ENCODE measurements around the gene RYR2. TPM values are rescaled to one million over a fixed set of nuclear protein-coding genes. Genes with fewer than 3 reads are reported as not detected.
A peak's percentile ranks its signal among the peaks of the same experiment; 100 is the strongest.

The RYR2 gene
- total and polyA plus RNA-seq, 2 of the 8 experiments (the other 6 are each of a cell fraction or from before 2014, with no cell fraction given): 1.3 to 4.4 TPM

DNA sequence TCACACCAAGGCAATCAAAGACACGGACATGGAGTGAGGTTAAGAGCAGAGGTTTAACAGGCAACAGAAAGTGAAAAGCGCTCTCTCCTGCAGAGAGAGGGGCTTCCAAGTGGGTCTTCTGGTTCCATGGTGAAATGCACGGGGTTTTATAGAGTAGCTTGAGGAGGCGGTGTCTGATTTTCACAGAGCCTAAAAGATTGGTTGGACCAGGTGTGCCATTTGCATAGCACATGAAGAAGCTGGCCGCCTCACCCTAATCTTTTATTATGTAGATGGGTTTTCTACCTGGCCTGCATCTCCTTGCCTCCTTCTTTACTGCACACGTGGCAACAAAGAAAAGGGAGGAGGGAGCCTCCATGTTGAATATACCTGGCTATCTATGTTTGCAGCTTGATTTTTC is 197.3 kb downstream of the RYR2 start (continued):
- TF ChIP-seq KDM5A (IDR thresholded peaks at IDR 0.05; ENCODE audit: low read length) (no peak), TAF7 (optimal IDR thresholded peaks at IDR 0.05; ENCODE audit: borderline replicate concordance, low read depth, low read length) (no peak), POU5F1 (IDR thresholded peaks at IDR 0.05; ENCODE audit: low read depth, low read length) (peak; percentile 66; the same call in 1 of the 2 replicates), BCL11A (IDR thresholded peaks at IDR 0.05; ENCODE audit: low read depth in 2 of 2, low read length in 2 of 2) (no peak), TBP (IDR thresholded peaks at IDR 0.05; ENCODE audit: low read depth, low read length) (peak; percentile 81), ASH2L (IDR thresholded peaks at IDR 0.05; ENCODE audit: low read length) (peak; percentile 51), RBBP5 (IDR thresholded peaks at IDR 0.05; ENCODE audit: borderline replicate concordance, low read depth, low read length) (peak; percentile 24; the same call in 1 of the 2 replicates), BRCA1 (IDR thresholded peaks at IDR 0.05; ENCODE audit: low read depth, low read length) (no peak), GABPA (IDR thresholded peaks at IDR 0.05; ENCODE audit: borderline replicate concordance, insufficient read depth, low read length) (no peak), TAF1 (IDR thresholded peaks at IDR 0.05; ENCODE audit: low read depth, low read length) (peak; percentile 59; the same call in 1 of the 2 replicates), PHF8 (conservative IDR thresholded peaks at IDR 0.05; ENCODE audit: low read depth, low read length) (no peak), RNF2 (IDR thresholded peaks at IDR 0.05; ENCODE audit: borderline replicate concordance, low read depth, low read length, missing control alignments, poor library complexity, severe bottlenecking) (no peak), YY1 (IDR thresholded peaks at IDR 0.05; ENCODE audit: low read depth, low read length) (peak; percentile 72), JUND (IDR thresholded peaks at IDR 0.05; ENCODE audit: low read length) (no peak), CHD2 (IDR thresholded peaks at IDR 0.05; ENCODE audit: low read length) (no peak), CTBP2 (IDR thresholded peaks at IDR 0.05; ENCODE audit: borderline replicate concordance, insufficient read depth, insufficient read length, low read length) (no peak), SIN3A (conservative IDR thresholded peaks at IDR 0.05 in 1 of 2, IDR thresholded peaks at IDR 0.05 in 1 of 2; ENCODE audit: low read depth in 1 of 2, low read length in 2 of 2) (no peak), E2F6 (IDR thresholded peaks at IDR 0.05) (peak; percentile 78; the same call in 1 of the 2 replicates), CBX8 (IDR thresholded peaks at IDR 0.05; ENCODE audit: borderline replicate concordance, low read depth, low read length) (no peak), SUZ12 (IDR thresholded peaks at IDR 0.05; ENCODE audit: low read length) (no peak), SIX5 (IDR thresholded peaks at IDR 0.05; ENCODE audit: low read depth, low read length) (no peak), SIRT6 (IDR thresholded peaks at IDR 0.05; ENCODE audit: low read length) (no peak), CEBPB (IDR thresholded peaks at IDR 0.05; ENCODE audit: low read depth, low read length) (no peak; the same call in 1 of the 2 replicates), HDAC6 (IDR thresholded peaks at IDR 0.05; ENCODE audit: low read depth, low read length) (no peak), POLR2A (IDR thresholded peaks at IDR 0.05; ENCODE audit: control extremely low read depth in 1 of 2, low read depth in 2 of 2, low read length in 2 of 2) (peak in 1 of 2 experiments; percentile 52; a peak in 1 of 3 replicates)
- TF ChIP-seq, protein P1, sequence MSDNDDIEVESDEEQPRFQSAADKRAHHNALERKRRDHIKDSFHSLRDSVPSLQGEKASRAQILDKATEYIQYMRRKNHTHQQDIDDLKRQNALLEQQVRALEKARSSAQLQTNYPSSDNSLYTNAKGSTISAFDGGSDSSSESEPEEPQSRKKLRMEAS (IDR thresholded peaks at IDR 0.05): peak; percentile 87
